Adrenal gland (tissue), 5 donors: ENCODE results near the gene NLRP5.

Source experiments
- POLR2A ChIP-seq, 2 donors: fragments of 450-650 bp; IDR thresholded peaks; one replicate each; pipeline ENCODE4 v1.6.1; 2017; ENCODE audit warnings: antibody characterized with exemption in 2 of 2, mild to moderate bottlenecking in 2 of 2, moderate library complexity in 1 of 2
- TF ChIP-seq, protein P1 (sequence below), 6 experiments: fragments of 450-650 bp in 4 of 6; fragments of 200-600 bp in 2 of 6; sonication (generic) in 1 of 6; IDR thresholded peaks; 1 replicate in 5 of 6; 2 replicates in 1 of 6; pipeline versions ENCODE4 v1.5.1 to v1.8.0; 2016 to 2021; ENCODE audit warnings: antibody characterized with exemption in 6 of 6, mild to moderate bottlenecking in 2 of 6, moderate library complexity in 1 of 6
- donor health status: DM: no; HTN: no; CAD: no.

DNA sequence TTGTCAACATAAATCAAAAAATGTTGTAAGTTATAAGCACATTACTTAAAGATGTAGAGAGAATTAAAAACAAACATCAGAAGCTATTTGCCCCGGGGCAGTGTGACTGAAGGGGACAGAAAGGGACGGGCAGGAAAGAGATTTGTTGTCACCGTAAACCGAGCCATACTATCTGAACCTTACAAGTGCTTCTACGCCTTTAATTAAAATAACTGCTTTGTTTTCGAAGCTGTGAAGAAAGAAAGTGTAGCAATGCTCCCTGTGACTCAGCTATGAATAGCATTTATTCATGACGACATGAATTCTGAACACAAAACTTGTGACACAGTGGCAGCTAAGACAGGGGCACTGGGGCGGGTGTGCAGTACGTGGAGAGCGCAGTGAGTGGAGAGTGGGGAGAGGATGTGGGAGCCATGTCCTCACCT lies 104.5 kb downstream of the NLRP5 start:
- TF ChIP-seq, protein P1, sequence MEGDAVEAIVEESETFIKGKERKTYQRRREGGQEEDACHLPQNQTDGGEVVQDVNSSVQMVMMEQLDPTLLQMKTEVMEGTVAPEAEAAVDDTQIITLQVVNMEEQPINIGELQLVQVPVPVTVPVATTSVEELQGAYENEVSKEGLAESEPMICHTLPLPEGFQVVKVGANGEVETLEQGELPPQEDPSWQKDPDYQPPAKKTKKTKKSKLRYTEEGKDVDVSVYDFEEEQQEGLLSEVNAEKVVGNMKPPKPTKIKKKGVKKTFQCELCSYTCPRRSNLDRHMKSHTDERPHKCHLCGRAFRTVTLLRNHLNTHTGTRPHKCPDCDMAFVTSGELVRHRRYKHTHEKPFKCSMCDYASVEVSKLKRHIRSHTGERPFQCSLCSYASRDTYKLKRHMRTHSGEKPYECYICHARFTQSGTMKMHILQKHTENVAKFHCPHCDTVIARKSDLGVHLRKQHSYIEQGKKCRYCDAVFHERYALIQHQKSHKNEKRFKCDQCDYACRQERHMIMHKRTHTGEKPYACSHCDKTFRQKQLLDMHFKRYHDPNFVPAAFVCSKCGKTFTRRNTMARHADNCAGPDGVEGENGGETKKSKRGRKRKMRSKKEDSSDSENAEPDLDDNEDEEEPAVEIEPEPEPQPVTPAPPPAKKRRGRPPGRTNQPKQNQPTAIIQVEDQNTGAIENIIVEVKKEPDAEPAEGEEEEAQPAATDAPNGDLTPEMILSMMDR (IDR thresholded peaks at IDR 0.05) = no peak
- TF ChIP-seq POLR2A (IDR thresholded peaks at IDR 0.05) = no peak
